SU-DHL-6 (cell line): Measurements from ENCODE around the gene BLTP3A.

ENCODE experiments used
- EZH2phosphoT487 ChIP-seq: fragments of 200-600 bp; sonication (generic), shearing (Covaris generic); conservative IDR thresholded peaks from 2 replicates; pipeline ENCODE4 v1.6.1; 2018; ENCODE audit warnings: mild to moderate bottlenecking, antibody characterized with exemption, low read length, moderate library complexity, mixed read lengths
- TF ChIP-seq, protein P1 (sequence below): fragments of 200-600 bp; sonication (generic); IDR thresholded peaks from one replicate; pipeline ENCODE4 v1.5.1; 2017; ENCODE audit warnings: antibody characterized with exemption, mild to moderate bottlenecking, low read length, moderate library complexity; ENCODE audit not compliant: insufficient read depth, poor library complexity, severe bottlenecking

DNA sequence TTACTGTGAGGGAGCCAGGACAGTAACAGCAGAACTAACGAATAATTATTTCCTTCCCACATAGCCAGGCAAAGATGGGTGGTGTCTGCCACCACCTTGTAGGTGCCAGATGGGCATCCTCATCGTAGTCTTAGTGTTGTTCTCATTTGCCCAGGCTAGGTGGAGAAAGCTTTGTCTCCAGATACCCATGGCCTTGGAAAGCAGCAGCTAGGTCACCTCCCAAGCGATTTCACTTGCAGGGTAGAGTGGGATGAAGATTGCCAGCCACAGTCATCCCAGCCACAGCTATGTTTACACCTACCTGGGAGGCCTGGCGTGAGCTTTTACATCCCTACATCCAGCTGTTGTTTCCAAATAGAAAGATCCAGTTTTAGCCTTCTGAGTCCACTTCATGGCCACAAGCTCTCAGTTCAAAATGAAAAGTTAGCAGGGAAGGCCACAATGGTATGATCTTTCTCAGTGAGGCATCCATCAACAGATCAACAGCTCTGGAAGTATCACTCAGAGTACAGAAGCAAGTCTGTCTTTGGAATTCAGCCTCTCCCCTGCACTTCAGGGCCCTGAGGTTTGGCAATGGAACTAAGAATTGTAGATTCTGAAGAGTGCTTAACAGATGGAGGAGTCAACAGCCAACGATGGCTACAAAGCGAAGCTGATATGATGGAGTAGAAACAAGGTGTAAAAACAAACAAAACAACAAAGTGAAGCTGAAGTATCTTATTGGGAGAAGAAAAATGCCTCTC lies 45.6 kb upstream of the BLTP3A start:
- TF ChIP-seq, protein P1, sequence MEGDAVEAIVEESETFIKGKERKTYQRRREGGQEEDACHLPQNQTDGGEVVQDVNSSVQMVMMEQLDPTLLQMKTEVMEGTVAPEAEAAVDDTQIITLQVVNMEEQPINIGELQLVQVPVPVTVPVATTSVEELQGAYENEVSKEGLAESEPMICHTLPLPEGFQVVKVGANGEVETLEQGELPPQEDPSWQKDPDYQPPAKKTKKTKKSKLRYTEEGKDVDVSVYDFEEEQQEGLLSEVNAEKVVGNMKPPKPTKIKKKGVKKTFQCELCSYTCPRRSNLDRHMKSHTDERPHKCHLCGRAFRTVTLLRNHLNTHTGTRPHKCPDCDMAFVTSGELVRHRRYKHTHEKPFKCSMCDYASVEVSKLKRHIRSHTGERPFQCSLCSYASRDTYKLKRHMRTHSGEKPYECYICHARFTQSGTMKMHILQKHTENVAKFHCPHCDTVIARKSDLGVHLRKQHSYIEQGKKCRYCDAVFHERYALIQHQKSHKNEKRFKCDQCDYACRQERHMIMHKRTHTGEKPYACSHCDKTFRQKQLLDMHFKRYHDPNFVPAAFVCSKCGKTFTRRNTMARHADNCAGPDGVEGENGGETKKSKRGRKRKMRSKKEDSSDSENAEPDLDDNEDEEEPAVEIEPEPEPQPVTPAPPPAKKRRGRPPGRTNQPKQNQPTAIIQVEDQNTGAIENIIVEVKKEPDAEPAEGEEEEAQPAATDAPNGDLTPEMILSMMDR = no peak
- no peak for TF ChIP-seq EZH2phosphoT487
